DMS53 (cell line): ENCODE data around the gene RAB11B.
"Not testable (repeated sequence)": the region's sequence is repeated elsewhere in the genome, so short reads cannot be mapped to it uniquely, and the experiment has no call there.

Experiments used
- DNase-seq: peaks from one replicate; lab custom pipeline; 2025; lab: John Stamatoyannopoulos, UW

Gene RAB11B

GRCh38 chr19:8429044-8429443 lies 38.9 kb downstream of the RAB11B start:
- no peak for DNase-seq

GRCh38 chr19:8429826-8430225 lies 39.7 kb downstream of the RAB11B start:
- DNase-seq = no peak

GRCh38 chr19:8430650-8431049 lies 40.5 kb downstream of the RAB11B start:
- DNase-seq = no peak

GRCh38 chr19:8438236-8438635 lies 48.1 kb downstream of the RAB11B start:
- no peak for DNase-seq

- no peak for DNase-seq
Measured at GRCh38 chr19:8441725-8442544, 51.8 kb downstream of the RAB11B start.

- not testable (repeated sequence) for DNase-seq
Measured at GRCh38 chr19:8444140-8444676, 54.0 kb downstream of the RAB11B start.

- DNase-seq = peak; percentile 97
Measured at GRCh38 chr19:8444677-8445487, 54.7 kb downstream of the RAB11B start, which contains the start of gene HNRNPM. Gene HNRNPM, plus strand, starts transcription at chr19:8444975. Its CDS starts 24 bp downstream, at chr19:8444999.

GRCh38 chr19:8445488-8446001 lies 55.4 kb downstream of the RAB11B start:
- peak; percentile 66 for DNase-seq

- no peak for DNase-seq
Measured at GRCh38 chr19:8446061-8446709, 56.0 kb downstream of the RAB11B start.

GRCh38 chr19:8449830-8450229 lies 59.7 kb downstream of the RAB11B start:
- peak; percentile 14 for DNase-seq

GRCh38 chr19:8451377-8451776 lies 61.2 kb downstream of the RAB11B start:
- no peak for DNase-seq

GRCh38 chr19:8451885-8452284 lies 61.7 kb downstream of the RAB11B start:
- peak; percentile 23 for DNase-seq

GRCh38 chr19:8452446-8453123 lies 62.4 kb downstream of the RAB11B start:
- DNase-seq = no peak

- no peak for DNase-seq
Measured at GRCh38 chr19:8453616-8454015, 63.5 kb downstream of the RAB11B start.
